ENCODE measurements around the gene TTC23.
A peak's percentile ranks its signal among the peaks of the same experiment; 100 is the strongest.
"Not testable (repeated sequence)": the region's sequence is repeated elsewhere in the genome, so short reads cannot be mapped to it uniquely, and the experiment has no call there.

TTC23 gene

GRCh38 chr15:99248000-99248715 is 1.2 kb downstream of the TTC23 start:
- no peak for DNase-seq

- no peak for DNase-seq
Observed at GRCh38 chr15:99247062-99247461, 2.3 kb downstream of the TTC23 start.

DNA sequence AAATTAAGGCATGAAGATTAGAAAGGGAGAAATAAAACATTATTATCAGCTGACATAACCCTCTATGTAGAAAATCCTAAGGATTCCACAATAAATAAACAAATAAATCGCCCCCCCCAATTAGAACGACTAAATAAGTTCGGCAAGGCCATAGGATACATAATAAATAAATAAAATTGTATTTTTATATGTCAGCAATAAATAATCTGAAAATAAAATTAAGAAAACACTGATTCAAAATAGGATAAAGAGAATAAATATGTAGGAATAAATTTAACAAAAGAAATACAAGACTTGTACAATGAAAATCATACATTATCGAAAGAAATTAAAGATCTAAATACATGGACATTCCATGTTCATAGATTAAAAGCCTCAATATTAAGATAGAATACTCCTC is 5.1 kb downstream of the TTC23 start:
- DNase-seq = no peak

GRCh38 chr15:99241752-99242151 is 7.6 kb downstream of the TTC23 start:
- no peak for DNase-seq

- DNase-seq = no peak
Observed at GRCh38 chr15:99239545-99240198, 9.7 kb downstream of the TTC23 start.

DNA sequence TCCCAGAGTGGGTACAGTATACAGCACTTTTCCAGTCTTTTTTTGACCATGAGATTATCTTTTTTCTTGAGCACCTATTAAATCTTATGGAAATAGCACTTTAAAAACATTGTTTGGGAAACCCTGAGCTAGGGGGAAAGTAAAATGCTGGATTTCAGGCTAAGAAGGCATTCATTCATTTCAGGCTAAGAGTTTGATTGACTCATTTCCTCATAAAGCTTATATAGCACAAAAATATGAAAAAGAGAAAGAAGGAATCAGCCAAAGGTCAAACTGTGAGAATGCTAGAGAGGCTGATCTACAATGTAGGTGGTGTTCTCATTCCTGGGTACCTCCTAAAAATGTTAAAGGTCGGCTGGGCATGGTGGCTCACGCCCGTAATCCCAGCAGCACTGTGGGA is 10.5 kb downstream of the TTC23 start:
- DNase-seq = no peak

DNA sequence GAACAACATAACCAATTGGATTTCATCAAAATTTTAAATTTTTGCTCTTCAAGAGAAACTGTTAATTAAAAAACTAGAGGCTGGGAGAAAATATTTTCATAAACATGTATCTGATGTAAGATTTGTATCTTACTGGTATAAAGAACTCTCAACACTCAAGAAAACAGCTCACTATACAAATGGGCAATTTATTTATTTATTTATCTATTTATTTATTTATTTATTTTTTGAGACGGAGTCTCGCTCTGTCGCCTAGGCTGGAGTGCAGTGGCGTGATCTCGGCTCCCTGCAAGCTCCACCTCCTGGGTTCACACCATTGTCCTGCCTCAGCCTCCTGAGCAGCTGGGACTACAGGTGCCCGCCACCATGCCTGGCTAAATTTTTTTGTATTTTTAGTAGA is 15.2 kb downstream of the TTC23 start:
- DNase-seq = not testable (repeated sequence)

DNA sequence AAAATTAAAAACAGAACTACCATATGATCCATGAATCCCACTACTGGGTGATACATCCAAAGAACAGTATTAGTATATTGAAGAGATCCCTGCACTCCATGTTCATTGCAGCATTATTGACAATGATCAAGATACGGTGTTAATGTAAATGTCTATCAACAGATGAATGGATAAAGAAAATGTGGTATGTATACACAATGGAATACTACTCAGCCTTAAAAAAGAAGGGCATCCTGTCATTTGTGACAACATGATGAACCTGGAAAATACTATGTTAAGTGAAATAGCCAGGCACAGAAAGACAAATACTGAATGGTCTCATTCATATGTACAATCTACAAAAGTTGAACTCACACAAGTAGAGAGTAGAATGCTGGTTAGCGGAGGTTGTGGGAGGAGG is 16.6 kb downstream of the TTC23 start:
- no peak for DNase-seq

- DNase-seq = no peak
Observed at GRCh38 chr15:99230867-99231266, 18.5 kb downstream of the TTC23 start.

DNA sequence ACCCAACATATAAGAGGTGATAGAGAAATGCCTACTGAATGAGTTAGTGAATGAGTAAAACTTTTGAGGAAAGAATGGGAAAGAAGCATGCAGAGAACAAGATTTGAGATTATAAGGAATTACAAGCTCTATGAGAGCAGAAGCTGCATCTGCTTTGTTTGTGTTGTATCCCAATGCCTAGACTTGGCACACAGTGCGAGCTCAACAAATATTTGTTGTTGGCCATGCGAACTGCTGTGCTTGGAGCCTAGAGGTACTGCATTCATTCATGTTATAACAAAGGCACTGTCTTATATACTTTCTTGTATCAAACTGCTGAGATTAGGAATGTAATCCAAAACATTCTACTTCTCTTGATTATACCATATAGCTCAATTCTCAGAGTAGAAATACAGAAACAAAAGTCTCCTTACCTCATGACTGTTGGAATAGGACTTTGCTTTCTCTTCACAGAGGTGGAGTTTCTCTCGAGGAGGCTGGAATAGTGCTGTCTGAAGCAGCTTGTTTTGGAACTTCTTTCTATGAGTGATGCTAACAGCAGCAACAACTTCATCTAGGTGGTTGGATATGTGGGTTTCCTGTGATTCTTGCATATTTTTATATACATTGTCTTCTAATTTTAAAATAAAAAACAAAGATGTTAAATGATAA is 21.1 kb downstream of the TTC23 start:
- DNase-seq = no peak

- DNase-seq = no peak
Observed at GRCh38 chr15:99226802-99227201, 22.6 kb downstream of the TTC23 start.

- DNase-seq = no peak
Observed at GRCh38 chr15:99224372-99225214, 24.8 kb downstream of the TTC23 start.

DNA sequence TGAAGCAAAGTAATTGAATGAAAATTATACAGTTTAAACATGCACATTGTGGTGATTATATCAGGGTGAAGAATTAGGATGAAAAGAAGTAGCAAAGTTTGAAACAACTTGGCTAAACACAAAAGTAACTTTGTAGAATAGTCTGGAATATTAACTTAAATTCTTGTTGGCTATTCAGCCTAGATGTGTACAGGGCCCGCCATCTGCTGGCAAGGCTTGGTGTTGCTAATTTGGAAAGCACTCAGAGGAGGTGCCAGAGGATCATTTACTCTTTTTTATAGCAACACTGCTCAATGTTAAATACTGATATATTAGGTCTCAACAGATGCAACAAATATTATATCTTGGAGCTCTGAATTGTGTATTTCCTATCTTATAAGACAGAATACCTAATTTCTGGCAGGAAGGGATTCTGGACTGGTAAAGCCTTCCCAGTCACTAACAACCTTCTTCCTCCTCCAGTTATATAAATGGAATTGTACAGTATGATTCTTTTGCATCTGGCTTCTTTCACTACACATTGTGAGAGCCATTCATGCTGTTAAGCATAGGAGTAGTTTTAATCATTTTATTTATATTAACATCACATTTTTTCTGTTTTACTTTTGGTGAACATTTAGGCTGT is 36.1 kb downstream of the TTC23 start:
- DNase-seq = peak; percentile 68

DNA sequence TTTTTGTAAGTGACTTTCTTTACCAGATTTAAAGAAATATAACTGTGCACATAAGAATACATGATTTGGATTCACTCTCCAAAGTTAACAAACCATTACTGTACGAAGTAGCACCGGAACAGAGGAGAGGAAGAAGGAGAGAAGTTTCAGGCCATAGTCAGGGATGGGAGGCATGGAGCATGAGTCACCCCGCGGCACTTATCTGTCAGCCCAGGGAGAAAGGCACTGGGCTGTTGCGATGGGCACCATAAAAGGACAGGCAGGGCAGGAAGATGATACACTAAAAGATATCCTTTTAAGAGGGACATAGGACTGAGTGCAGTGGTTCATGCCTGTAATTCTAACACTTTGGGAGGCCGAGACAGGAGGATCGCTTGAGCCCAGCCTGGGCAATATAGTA is 37.0 kb downstream of the TTC23 start:
- DNase-seq = peak; percentile 46

GRCh38 chr15:99211926-99212325 is 37.5 kb downstream of the TTC23 start:
- peak; percentile 4 for DNase-seq

- no peak for DNase-seq
Observed at GRCh38 chr15:99210334-99210733, 39.0 kb downstream of the TTC23 start.

DNA sequence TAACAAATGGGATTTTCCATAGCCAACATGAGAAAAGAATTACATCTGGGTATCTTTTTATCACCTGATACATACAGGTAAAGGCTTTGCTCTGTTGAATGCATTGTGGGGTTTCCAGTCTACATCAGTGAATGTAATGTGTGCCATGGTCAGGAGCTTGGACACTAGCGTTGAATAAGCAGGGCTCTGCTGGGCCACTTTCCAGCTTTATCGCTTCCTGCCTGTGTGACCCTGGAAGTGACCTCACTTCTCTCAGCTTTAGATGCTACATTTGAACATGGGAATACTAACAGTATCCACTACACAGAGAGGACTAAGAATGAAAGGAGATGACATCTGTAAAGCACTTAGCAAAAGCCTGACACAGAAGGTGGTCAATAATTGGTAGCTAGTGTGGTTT is 40.1 kb downstream of the TTC23 start:
- no peak for DNase-seq

DNA sequence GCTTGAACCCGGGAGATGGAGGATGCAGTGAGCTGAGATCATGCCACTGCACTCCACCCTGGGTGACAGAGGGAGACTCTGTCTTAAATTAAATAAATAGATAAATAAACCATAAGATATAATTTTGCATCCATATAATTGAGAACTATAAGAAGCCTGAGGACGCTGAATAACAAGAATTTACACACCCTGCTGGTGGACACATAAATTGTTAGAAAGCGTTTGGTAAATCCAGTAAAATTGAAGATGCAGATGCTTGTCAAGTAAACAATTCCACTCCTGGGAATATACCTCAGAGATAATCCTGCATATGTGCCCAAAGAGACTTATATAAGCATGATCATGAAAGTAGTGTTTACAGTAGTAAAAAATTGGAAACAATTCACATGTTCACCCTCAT is 41.7 kb downstream of the TTC23 start:
- DNase-seq = no peak

DNA sequence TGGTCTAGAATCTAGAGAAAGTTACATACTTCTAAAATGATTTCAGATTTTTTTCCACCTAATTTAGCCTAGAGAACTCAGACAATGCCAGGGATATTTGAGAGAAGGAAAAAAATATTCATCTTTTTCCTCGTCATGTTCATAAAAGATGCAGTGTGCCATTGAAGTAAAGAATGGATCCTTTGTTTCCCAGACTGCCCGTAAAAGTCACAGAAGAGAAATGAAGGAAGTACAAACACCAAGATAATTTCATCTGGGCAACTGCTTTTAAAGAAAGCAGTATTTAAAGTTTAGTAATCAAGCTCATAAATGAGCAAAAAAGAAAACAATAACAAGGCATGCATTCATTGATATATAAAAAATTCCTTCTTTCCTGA is 47.2 kb downstream of the TTC23 start:
- no peak for DNase-seq

- no peak for DNase-seq
Observed at GRCh38 chr15:99201408-99202175, 47.8 kb downstream of the TTC23 start.

DNA sequence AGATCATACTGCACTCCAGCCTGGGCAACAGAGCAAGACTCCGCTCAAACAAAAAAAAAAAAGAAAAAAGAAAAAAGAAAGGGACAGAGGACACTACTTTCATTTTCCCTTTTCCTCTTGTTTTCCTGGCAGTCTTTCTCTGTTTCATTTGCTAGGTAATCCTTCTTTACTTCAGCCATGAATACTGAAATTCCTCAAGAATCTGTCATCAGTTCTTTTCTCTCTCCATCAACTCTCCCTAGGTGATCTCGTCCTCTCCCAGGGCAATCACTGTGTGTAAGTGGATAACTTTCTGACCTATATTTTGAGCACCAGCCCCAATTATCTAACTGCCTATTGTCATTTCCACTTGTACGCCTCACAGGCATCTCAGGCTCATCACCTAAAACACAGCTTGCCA is 51.5 kb downstream of the TTC23 start:
- peak; percentile 42 for DNase-seq

GRCh38 chr15:99192181-99192580 is 57.2 kb downstream of the TTC23 start:
- DNase-seq = not testable (repeated sequence)
